ENCODE measurements around the gene PAF1. TPM values are rescaled to one million over a fixed set of nuclear protein-coding genes. Genes with fewer than 3 reads are reported as not detected.

The PAF1 gene
- total and polyA plus RNA-seq, 10 donors, result 27.4 to 51.3 (median 39.2) TPM

- peaks cover 17 to 69% (median 34%) of the 10 kb centered on the region in 6 donors for H3K4me1 ChIP-seq
- H3K36me3 ChIP-seq, result peaks cover 0 to 76% (median 65%) of the 10 kb centered on the region in 6 donors
- TF ChIP-seq CTCF (IDR thresholded peaks at IDR 0.05 in 8 of 11, conservative IDR thresholded peaks at IDR 0.05 in 3 of 11), result no peak
- 71 to 77% (median 73%) methylated on average over 13 of the region's 13 CpGs for WGBS, 5 donors
- intact Hi-C loops (cut with DNase I; ENCODE audit: low total_unique reads), result no loop called here
- peak overlapping the region; percentile 98 to 100 (median 99) for H3K27ac ChIP-seq
- H3K9me3 ChIP-seq, result no peaks in the 10 kb centered on the region
- DNase-seq, result no peak
- no peaks in the 10 kb centered on the region for H3K27me3 ChIP-seq (replicated peaks in 1 of 7)
- H3K4me3 ChIP-seq, result peak overlapping the region; percentile 74 to 100 (median 88)
Measured at GRCh38 chr19:39389631-39390414, 1.1 kb downstream of the PAF1 start.

- H3K27me3 ChIP-seq (replicated peaks in 1 of 7), result no peaks in the 10 kb centered on the region
- H3K4me1 ChIP-seq, result peaks cover 17 to 71% (median 31%) of the 10 kb centered on the region in 6 donors
- H3K4me3 ChIP-seq, result no peak overlapping the region
- intact Hi-C loops (cut with DNase I; ENCODE audit: low total_unique reads), result no loop called here
- peaks cover 0 to 76% (median 62%) of the 10 kb centered on the region in 6 donors for H3K36me3 ChIP-seq
- TF ChIP-seq CTCF (IDR thresholded peaks at IDR 0.05 in 8 of 11, conservative IDR thresholded peaks at IDR 0.05 in 3 of 11) (no peak), POLR2AphosphoS5 (IDR thresholded peaks at IDR 0.05) (peak in 2 of 3 donors; percentile 20 to 21)
- peak overlapping the region in 2 of 8 donors; percentile 99 for H3K27ac ChIP-seq
- WGBS, 5 donors, result 80 to 90% (median 88%) methylated on average over 5 of the region's 5 CpGs
- DNase-seq, result no peak
- no peaks in the 10 kb centered on the region for H3K9me3 ChIP-seq
Measured at GRCh38 chr19:39388657-39389056, 2.2 kb downstream of the PAF1 start.

GRCh38 chr19:39386557-39386956, 4.3 kb downstream of the PAF1 start:
- H3K9me3 ChIP-seq, result no peaks in the 10 kb centered on the region
- peaks cover 8 to 50% (median 17%) of the 10 kb centered on the region in 6 donors for H3K4me1 ChIP-seq
- peak overlapping the region in 1 of 8 donors; percentile 8 for H3K27ac ChIP-seq
- intact Hi-C loops (cut with DNase I; ENCODE audit: low total_unique reads), result no loop called here
- no peak overlapping the region for H3K4me3 ChIP-seq
- H3K36me3 ChIP-seq, result peaks cover 0 to 83% (median 74%) of the 10 kb centered on the region in 6 donors
- no peak for DNase-seq
- TF ChIP-seq CTCF (IDR thresholded peaks at IDR 0.05 in 8 of 11, conservative IDR thresholded peaks at IDR 0.05 in 3 of 11) (no peak), POLR2AphosphoS5 (IDR thresholded peaks at IDR 0.05) (no peak), POLR2A (IDR thresholded peaks at IDR 0.05) (no peak)
- 80 to 87% (median 82%) methylated on average over 7 of the region's 7 CpGs for whole genome bisulfite sequencing, 5 donors
- no peaks in the 10 kb centered on the region for H3K27me3 ChIP-seq (replicated peaks in 1 of 7)

- peak overlapping the region in 1 of 8 donors; percentile 31 for H3K27ac ChIP-seq
- 81 to 90% (median 87%) methylated on average over 20 of the region's 20 CpGs for WGBS, 5 donors
- peaks cover 8 to 48% (median 15%) of the 10 kb centered on the region in 6 donors for H3K4me1 ChIP-seq
- H3K4me3 ChIP-seq, result no peak overlapping the region
- no peak for TF ChIP-seq POLR2A (IDR thresholded peaks at IDR 0.05)
- TF ChIP-seq CTCF (IDR thresholded peaks at IDR 0.05 in 8 of 11, conservative IDR thresholded peaks at IDR 0.05 in 3 of 11), result no peak
- peak; percentile 36 to 62 (median 56) for TF ChIP-seq POLR2AphosphoS5 (IDR thresholded peaks at IDR 0.05)
- H3K27me3 ChIP-seq (replicated peaks in 1 of 7), result no peaks in the 10 kb centered on the region
- intact Hi-C loops (cut with DNase I; ENCODE audit: low total_unique reads), result no loop called here
- H3K9me3 ChIP-seq, result no peaks in the 10 kb centered on the region
- DNase-seq, result no peak
- H3K36me3 ChIP-seq, result peaks cover 3 to 90% (median 81%) of the 10 kb centered on the region in 6 donors
Measured at GRCh38 chr19:39385629-39386411, 5.1 kb downstream of the PAF1 start.

Measured in spleen (tissue), 11 donors.